K562 (cell line): ENCODE measurements around the gene BRWD1. TPM values are rescaled to one million over a fixed set of nuclear protein-coding genes. Genes with fewer than 3 reads are reported as not detected.

Experiments used
- CC2D1A ChIP-seq: fragments of 450-650 bp; IDR thresholded peaks from 2 replicates; pipeline ENCODE4 v1.6.1; 2017; ENCODE audit warnings: mild to moderate bottlenecking
- CTBP1 ChIP-seq: fragments of 450-650 bp; IDR thresholded peaks from 2 replicates; pipeline ENCODE4 v1.6.1; 2016; ENCODE audit warnings: borderline replicate concordance
- E2F4 ChIP-seq: sonication (generic); formaldehyde crosslinking; IDR thresholded peaks from 2 replicates; pipeline ENCODE4 v1.8.0; 2022; ENCODE audit warnings: mild to moderate bottlenecking, low read depth, missing genetic modification reagents
- FOXA3 ChIP-seq, 2 experiments: fragments of 450-650 bp in 1 of 2; sonication (generic) in 1 of 2; formaldehyde crosslinking; IDR thresholded peaks in 1 of 2; conservative IDR thresholded peaks in 1 of 2; 2 replicates each; pipeline versions ENCODE4 v1.4.0 to v1.8.0; 2020 to 2022; ENCODE audit warnings: mild to moderate bottlenecking in 2 of 2, missing genetic modification reagents in 1 of 2
- GATA2 ChIP-seq: sonication (generic); formaldehyde crosslinking; IDR thresholded peaks from 2 replicates; pipeline ENCODE4 v1.4.0; 2020; ENCODE audit warnings: mild to moderate bottlenecking, missing genetic modification reagents
- HEY1 ChIP-seq: fragments of 250-450 bp; sonication (Bioruptor Pico); IDR thresholded peaks from 2 replicates; pipeline ENCODE4 v1.5.0; 2020; ENCODE audit warnings: mild to moderate bottlenecking, moderate library complexity, borderline replicate concordance
- HMG20A ChIP-seq: fragments of 450-650 bp; formaldehyde crosslinking; conservative IDR thresholded peaks from 2 replicates; pipeline ENCODE4 v1.4.0; 2020; ENCODE audit warnings: mild to moderate bottlenecking, mixed read lengths
- ID3 ChIP-seq, 2 experiments: fragments of 250-450 bp in 1 of 2; fragments of 450-650 bp in 1 of 2; sonication (Bioruptor Pico) in 1 of 2; IDR thresholded peaks; 2 replicates each; pipeline versions ENCODE4 v1.6.1 to v1.8.0; 2016 to 2021; ENCODE audit warnings: mild to moderate bottlenecking in 2 of 2, moderate library complexity in 2 of 2, missing compliant biosample characterization in 1 of 2, missing genetic modification characterization in 1 of 2
- NCOR1 ChIP-seq: fragments of 450-650 bp; IDR thresholded peaks from 2 replicates; pipeline ENCODE4 v1.6.1; 2016; ENCODE audit warnings: mild to moderate bottlenecking, moderate library complexity
- NRF1 ChIP-seq, 2 experiments: fragments of 450-650 bp; IDR thresholded peaks in 1 of 2; conservative IDR thresholded peaks in 1 of 2; 2 replicates each; pipeline ENCODE4 v1.6.1; 2014; ENCODE audit warnings: mild to moderate bottlenecking in 2 of 2
- PRDM10 ChIP-seq: fragments of 450-650 bp; IDR thresholded peaks from 2 replicates; pipeline ENCODE4 v1.6.1; 2018; ENCODE audit not compliant: partially characterized antibody
- SETDB1 ChIP-seq: IDR thresholded peaks from one replicate; pipeline ENCODE4 v1.6.1; 2012; ENCODE audit warnings: low read length, control low read depth, inconsistent platforms
- TFE3 ChIP-seq: fragments of 450-650 bp; formaldehyde crosslinking; IDR thresholded peaks from 2 replicates; pipeline ENCODE4 v1.4.0; 2020; ENCODE audit warnings: mild to moderate bottlenecking, mixed read lengths
- ZNF140 ChIP-seq: fragments of 250-450 bp; sonication (Bioruptor Pico); IDR thresholded peaks from 2 replicates; pipeline ENCODE4 v1.8.0; 2021; ENCODE audit warnings: moderate library complexity, mild to moderate bottlenecking, inconsistent platforms
- ZNF212 ChIP-seq: fragments of 450-650 bp; formaldehyde crosslinking; IDR thresholded peaks from 2 replicates; pipeline ENCODE4 v1.4.0; 2020; ENCODE audit warnings: mild to moderate bottlenecking
- ZNF584 ChIP-seq: fragments of 200-800 bp; sonication (Bioruptor generic); IDR thresholded peaks from 2 replicates; pipeline ENCODE4 v1.6.1; 2016; ENCODE audit warnings: low read depth, mild to moderate bottlenecking, missing genetic modification characterization, missing compliant biosample characterization
- ZNF740 ChIP-seq, 3 experiments: fragments of 200-800 bp in 1 of 3; sonication (Bioruptor generic) in 1 of 3; sonication (generic) in 1 of 3; formaldehyde crosslinking in 1 of 3; IDR thresholded peaks; 2 replicates each; pipeline versions ENCODE4 v1.6.1 to v1.8.0; 2016 to 2022; ENCODE audit warnings: mild to moderate bottlenecking in 2 of 3, missing compliant biosample characterization in 2 of 3, missing genetic modification characterization in 2 of 3, missing genetic modification reagents in 1 of 3
- ZSCAN29 ChIP-seq: fragments of 450-650 bp; IDR thresholded peaks from 2 replicates; pipeline ENCODE4 v1.6.1; 2017
- polyA plus RNA-seq, 8 experiments: library from polyadenylated mRNA; depleted of rRNA in 4 of 8; stranded (reverse) in 5 of 8; unstranded in 3 of 8; fragments of >200 nt; fragmentation: Nextera tagmentation in 2 of 8; fragmentation: Illumina TruSeq in 1 of 8; extraction: Ambion mirVana in 2 of 8; extraction: Trizol in 1 of 8; gene quantifications; 2 replicates each; pipeline versions ENCODE4 v1.2.1 to v1.2.3, GENCODE V29; 2011 to 2014; ENCODE audit warnings: inconsistent platforms in 1 of 8, missing spikeins in 1 of 8
- total RNA-seq, 7 experiments: library from RNA; depleted of rRNA in 6 of 7; stranded (reverse); fragments of >200 nt in 6 of 7; fragmentation: Illumina TruSeq in 2 of 7; extraction: Trizol in 2 of 7; gene quantifications; 2 replicates each; pipeline versions ENCODE4 v1.2.1 to v1.2.3, GENCODE V29; 2011 to 2021; ENCODE audit warnings: low replicate concordance in 1 of 7

Gene BRWD1
- total and polyA plus RNA-seq, 9 of the 15 experiments (the other 6 are each of a cell fraction or from before 2014, with no cell fraction given), result 10.1 to 60.2 (median 34.1) TPM

- no peak; the same call in 1 of the 2 replicates for TF ChIP-seq TFE3 (CRISPR knock-in tag)
- TF ChIP-seq ZNF140 (CRISPR knock-in tag), result no peak
- peak; percentile 93 for TF ChIP-seq ZNF584 (CRISPR knock-in tag)
- no peak for TF ChIP-seq CTBP1
- no peak for TF ChIP-seq ZNF212 (CRISPR knock-in tag)
- no peak for TF ChIP-seq E2F4 (CRISPR knock-in tag)
- no peak for TF ChIP-seq NRF1 (conservative IDR thresholded peaks at IDR 0.05 in 1 of 2, IDR thresholded peaks at IDR 0.05 in 1 of 2)
- peak; percentile 85 for TF ChIP-seq ID3 (CRISPR knock-in tag; IDR thresholded peaks at IDR 0.05)
- peak; percentile 99 for TF ChIP-seq ID3 (tag; IDR thresholded peaks at IDR 0.05)
- no peak for TF ChIP-seq ZNF740 (CRISPR knock-in tag; IDR thresholded peaks at IDR 0.05)
- TF ChIP-seq ZNF740 (tag; IDR thresholded peaks at IDR 0.05), result peak in 1 of 2 experiments; percentile 95; a peak in 2 of 4 replicates
- TF ChIP-seq GATA2 (CRISPR knock-in tag), result no peak
- no peak for TF ChIP-seq ZSCAN29
- TF ChIP-seq SETDB1, result no peak
- peak; percentile 81; the same call in 1 of the 2 replicates for TF ChIP-seq HEY1 (CRISPR knock-in tag)
- TF ChIP-seq NCOR1, result no peak
- TF ChIP-seq FOXA3 (CRISPR knock-in tag; conservative IDR thresholded peaks at IDR 0.05 in 1 of 2, IDR thresholded peaks at IDR 0.05 in 1 of 2), result no peak
- no peak for TF ChIP-seq HMG20A (CRISPR knock-in tag)
- TF ChIP-seq CC2D1A, result no peak
- TF ChIP-seq PRDM10, result no peak
Measured at GRCh38 chr21:39359382-39359781, 46.0 kb upstream of the BRWD1 start (continued).
